Measurements from ENCODE around the gene CD70.

CD70 gene

GRCh38 chr19:6590827-6591319 is at the start of gene CD70:
TSS of gene CD70 (minus strand) at chr19:6591150. CDS start at chr19:6591002, 148 bp downstream.
- ChIA-PET CTCF (no interaction called here), POLR2A (no interaction called here)
- Histone ChIP-seq H3K4me3 (ENCODE audit: low read depth, low read length) (peak within 1 kb of the TSS; percentile 38), H3K9me3 (ENCODE audit: control insufficient read depth, insufficient read depth, low read depth, low read length) (no peaks in the 10 kb centered on the region), H3K27ac (ENCODE audit: extremely low read depth, low read depth, low read length) (no peak within 1 kb of the TSS), H3K36me3 (ENCODE audit: control insufficient read depth in 2 of 2, insufficient read depth in 1 of 2, low read length in 2 of 2) (no peaks in the 10 kb centered on the region), H3K4me1 (ENCODE audit: control insufficient read depth, insufficient read depth, low read length) (peaks cover 3% of the 10 kb centered on the region; the same call in 1 of the 2 replicates)
- TF ChIP-seq ZNF670 (tag by site-specific recombination; IDR thresholded peaks at IDR 0.05; ENCODE audit: low read depth) (no peak), ZNF626 (tag by site-specific recombination; IDR thresholded peaks at IDR 0.05) (no peak), ZNF600 (tag by site-specific recombination; IDR thresholded peaks at IDR 0.05) (peak; percentile 85), SP2 (tag by site-specific recombination; IDR thresholded peaks at IDR 0.05) (peak; percentile 88), ZNF660 (tag by site-specific recombination; IDR thresholded peaks at IDR 0.05) (no peak), ZFHX2 (tag by site-specific recombination; conservative IDR thresholded peaks at IDR 0.05) (no peak; the same call in 1 of the 2 replicates), PATZ1 (tag by site-specific recombination; IDR thresholded peaks at IDR 0.05) (peak; percentile 61), ZNF513 (tag by site-specific recombination; IDR thresholded peaks at IDR 0.05) (no peak), PRDM10 (tag by site-specific recombination; IDR thresholded peaks at IDR 0.05) (peak; percentile 91), ZNF398 (tag by site-specific recombination; IDR thresholded peaks at IDR 0.05) (peak; percentile 47; the same call in 1 of the 2 replicates), SP3 (tag by site-specific recombination; IDR thresholded peaks at IDR 0.05) (peak; percentile 71), OSR2 (tag by site-specific recombination; IDR thresholded peaks at IDR 0.05) (no peak), TSHZ1 (tag by site-specific recombination; IDR thresholded peaks at IDR 0.05; ENCODE audit: borderline replicate concordance) (no peak), ZBTB20 (tag by site-specific recombination; IDR thresholded peaks at IDR 0.05) (0 out of 2 replicates have a peak, but pooled peaks have one; percentile 32), ZNF366 (tag by site-specific recombination; conservative IDR thresholded peaks at IDR 0.05) (0 out of 2 replicates have a peak, but pooled peaks have one; percentile 18), ELK4 (IDR thresholded peaks at IDR 0.05; ENCODE audit: borderline replicate concordance, low read depth, low read length) (no peak), ZBTB17 (tag by site-specific recombination; IDR thresholded peaks at IDR 0.05) (peak; percentile 81), ZEB2 (tag by site-specific recombination; IDR thresholded peaks at IDR 0.05) (peak; percentile 25; the same call in 1 of the 2 replicates), ZNF335 (tag by site-specific recombination; conservative IDR thresholded peaks at IDR 0.05) (peak; percentile 76), GLIS2 (tag by site-specific recombination; IDR thresholded peaks at IDR 0.05) (peak; percentile 39), ZBTB26 (tag by site-specific recombination; optimal IDR thresholded peaks at IDR 0.05) (peak; percentile 49), ZNF202 (tag by site-specific recombination; IDR thresholded peaks at IDR 0.05; ENCODE audit: borderline replicate concordance) (no peak), ZBTB21 (tag by site-specific recombination; IDR thresholded peaks at IDR 0.05) (no peak)
